Activated T-cell treated with anti-CD3 and anti-CD28 coated beads, Interleukin-2, amount 50 U/mL, for 4 hours (primary cell): ENCODE data around the gene IL1RL2. TPM values are rescaled to one million over a fixed set of nuclear protein-coding genes. Genes with fewer than 3 reads are reported as not detected.
A peak's percentile ranks its signal among the peaks of the same experiment; 100 is the strongest.

Source experiments
- ATAC-seq, 2 donors: fragments of 200-7000 bp; cut with Tn5 transposase; one replicate each; pipeline ENCODE4 v1.10.0; 2021
- DNase-seq: peaks from one replicate; pipeline ENCODE4 v3.0.0-alpha.2; 2020
- H3K27me3 Mint-ChIP-seq: one replicate; pipeline ENCODE4 v1.8.0; 2021; ENCODE audit warnings: low read depth, mixed read lengths
- H3K36me3 Mint-ChIP-seq: one replicate; pipeline ENCODE4 v1.8.0; 2022; ENCODE audit warnings: mixed read lengths; ENCODE audit not compliant: insufficient read depth
- H3K4me1 Mint-ChIP-seq: one replicate; pipeline ENCODE4 v1.8.0; 2021; ENCODE audit warnings: low read depth, mixed read lengths
- H3K4me3 Mint-ChIP-seq: one replicate; pipeline ENCODE4 v1.8.0; 2021; ENCODE audit warnings: mild to moderate bottlenecking, moderate library complexity, mixed read lengths
- H3K9me3 Mint-ChIP-seq: one replicate; pipeline ENCODE4 v1.8.0; 2021; ENCODE audit warnings: mixed read lengths
- total RNA-seq, 3 donors: library from RNA; stranded (reverse); gene quantifications; one replicate each; pipeline ENCODE4 v1.2.1, GENCODE V29; 2021

The IL1RL2 gene
- total RNA-seq, 3 donors from 2014 or later = 0.29 to 0.99 (median 0.60) TPM

GRCh38 chr2:102267774-102268173 lies 81.0 kb downstream of the IL1RL2 start:
- H3K4me1 Mint-ChIP-seq = peaks cover 16% of the 10 kb centered on the region
- no peak for ATAC-seq
- peaks cover 3% of the 10 kb centered on the region for H3K27me3 Mint-ChIP-seq
- H3K36me3 Mint-ChIP-seq = no peaks in the 10 kb centered on the region
- no peak for DNase-seq
- no peaks in the 10 kb centered on the region for H3K9me3 Mint-ChIP-seq
- H3K4me3 Mint-ChIP-seq = no peak overlapping the region

GRCh38 chr2:102268510-102269199 lies 81.8 kb downstream of the IL1RL2 start:
- Mint-ChIP-seq H3K4me3 (no peak overlapping the region), H3K4me1 (peaks cover 14% of the 10 kb centered on the region), H3K27me3 (peaks cover 3% of the 10 kb centered on the region), H3K9me3 (no peaks in the 10 kb centered on the region), H3K36me3 (no peaks in the 10 kb centered on the region)
- no peak for DNase-seq
- no peak for ATAC-seq

- ATAC-seq (peak in 1 of 2 donors; percentile 37), DNase-seq (no peak)
- Mint-ChIP-seq H3K4me1 (peaks cover 14% of the 10 kb centered on the region), H3K36me3 (no peaks in the 10 kb centered on the region), H3K9me3 (no peaks in the 10 kb centered on the region), H3K27me3 (peaks cover 3% of the 10 kb centered on the region), H3K4me3 (no peak overlapping the region)
These were observed 82.3 kb downstream of the IL1RL2 start for GRCh38 chr2:102269200-102269524.

GRCh38 chr2:102271844-102272243 lies 85.0 kb downstream of the IL1RL2 start:
- Mint-ChIP-seq H3K9me3 (peaks cover 5% of the 10 kb centered on the region), H3K4me3 (no peak overlapping the region), H3K4me1 (peaks cover 27% of the 10 kb centered on the region), H3K27me3 (peaks cover 3% of the 10 kb centered on the region), H3K36me3 (peaks cover 1% of the 10 kb centered on the region)
- ATAC-seq (peak in 1 of 2 donors; percentile 66), DNase-seq (no peak)

GRCh38 chr2:102273619-102274211 lies 86.9 kb downstream of the IL1RL2 start:
- peaks cover 42% of the 10 kb centered on the region for H3K4me1 Mint-ChIP-seq
- H3K27me3 Mint-ChIP-seq = peaks cover 5% of the 10 kb centered on the region
- no peak overlapping the region for H3K4me3 Mint-ChIP-seq
- DNase-seq (no peak), ATAC-seq (no peak)
- peaks cover 5% of the 10 kb centered on the region for H3K9me3 Mint-ChIP-seq
- H3K36me3 Mint-ChIP-seq = peaks cover 1% of the 10 kb centered on the region

GRCh38 chr2:102276549-102277201 lies 89.9 kb downstream of the IL1RL2 start:
- Mint-ChIP-seq H3K4me1 (peaks cover 35% of the 10 kb centered on the region), H3K4me3 (no peak overlapping the region), H3K27me3 (peaks cover 2% of the 10 kb centered on the region), H3K36me3 (peaks cover 1% of the 10 kb centered on the region), H3K9me3 (peaks cover 5% of the 10 kb centered on the region)
- ATAC-seq (peak in 1 of 2 donors; percentile 54), DNase-seq (no peak)

- no peak overlapping the region for H3K4me3 Mint-ChIP-seq
- ATAC-seq (no peak), DNase-seq (no peak)
- peaks cover 2% of the 10 kb centered on the region for H3K27me3 Mint-ChIP-seq
- H3K9me3 Mint-ChIP-seq = peaks cover 5% of the 10 kb centered on the region
- H3K4me1 Mint-ChIP-seq = peaks cover 29% of the 10 kb centered on the region
- peaks cover 1% of the 10 kb centered on the region for H3K36me3 Mint-ChIP-seq
These were observed 90.4 kb downstream of the IL1RL2 start for GRCh38 chr2:102277202-102277700.

GRCh38 chr2:102278720-102279390 lies 92.0 kb downstream of the IL1RL2 start:
- H3K9me3 Mint-ChIP-seq = peaks cover 5% of the 10 kb centered on the region
- H3K4me1 Mint-ChIP-seq = peaks cover 29% of the 10 kb centered on the region
- peaks cover 1% of the 10 kb centered on the region for H3K36me3 Mint-ChIP-seq
- H3K4me3 Mint-ChIP-seq = no peak overlapping the region
- H3K27me3 Mint-ChIP-seq = peaks cover 2% of the 10 kb centered on the region
- ATAC-seq (no peak), DNase-seq (no peak)

- ATAC-seq (no peak), DNase-seq (no peak)
- peaks cover 29% of the 10 kb centered on the region for H3K4me1 Mint-ChIP-seq
- peaks cover 5% of the 10 kb centered on the region for H3K9me3 Mint-ChIP-seq
- no peak overlapping the region for H3K4me3 Mint-ChIP-seq
- H3K27me3 Mint-ChIP-seq = peaks cover 2% of the 10 kb centered on the region
- peaks cover 1% of the 10 kb centered on the region for H3K36me3 Mint-ChIP-seq
These were observed 92.5 kb downstream of the IL1RL2 start for GRCh38 chr2:102279391-102279735.

- DNase-seq (no peak), ATAC-seq (peak; percentile 41 to 48)
- Mint-ChIP-seq H3K9me3 (no peaks in the 10 kb centered on the region), H3K36me3 (no peaks in the 10 kb centered on the region), H3K27me3 (peaks cover 2% of the 10 kb centered on the region), H3K4me3 (no peak overlapping the region), H3K4me1 (peaks cover 9% of the 10 kb centered on the region)
These were observed 95.9 kb downstream of the IL1RL2 start for GRCh38 chr2:102282678-102283091.

GRCh38 chr2:102283996-102284395 lies 97.2 kb downstream of the IL1RL2 start:
- H3K4me3 Mint-ChIP-seq = no peak overlapping the region
- ATAC-seq (no peak), DNase-seq (no peak)
- H3K9me3 Mint-ChIP-seq = no peaks in the 10 kb centered on the region
- H3K27me3 Mint-ChIP-seq = no peaks in the 10 kb centered on the region
- H3K4me1 Mint-ChIP-seq = no peaks in the 10 kb centered on the region
- no peaks in the 10 kb centered on the region for H3K36me3 Mint-ChIP-seq

GRCh38 chr2:102284611-102285010 lies 97.8 kb downstream of the IL1RL2 start:
- Mint-ChIP-seq H3K9me3 (no peaks in the 10 kb centered on the region), H3K36me3 (no peaks in the 10 kb centered on the region), H3K4me3 (no peak overlapping the region), H3K27me3 (no peaks in the 10 kb centered on the region), H3K4me1 (no peaks in the 10 kb centered on the region)
- no peak for ATAC-seq
- no peak for DNase-seq

GRCh38 chr2:102285368-102285767 lies 98.5 kb downstream of the IL1RL2 start:
- Mint-ChIP-seq H3K4me1 (no peaks in the 10 kb centered on the region), H3K4me3 (no peak overlapping the region), H3K27me3 (no peaks in the 10 kb centered on the region), H3K9me3 (no peaks in the 10 kb centered on the region), H3K36me3 (no peaks in the 10 kb centered on the region)
- ATAC-seq (no peak), DNase-seq (no peak)

GRCh38 chr2:102286041-102286440 lies 99.2 kb downstream of the IL1RL2 start:
- no peaks in the 10 kb centered on the region for H3K9me3 Mint-ChIP-seq
- ATAC-seq (no peak), DNase-seq (no peak)
- H3K27me3 Mint-ChIP-seq = no peaks in the 10 kb centered on the region
- H3K4me1 Mint-ChIP-seq = peaks cover 3% of the 10 kb centered on the region
- H3K4me3 Mint-ChIP-seq = no peak overlapping the region
- no peaks in the 10 kb centered on the region for H3K36me3 Mint-ChIP-seq
